NB4 (cell line): ENCODE measurements around the gene CDH8.

Experiments used
- DNase-seq: peaks from one replicate; pipeline ENCODE4 v3.0.0; 2010; ENCODE audit warnings: low read depth
- H3K4me3 ChIP-seq: one replicate; pipeline ENCODE4 v1.5.1; 2011; ENCODE audit warnings: mild to moderate bottlenecking, low read depth, low read length, moderate library complexity
- CTCF ChIP-seq: IDR thresholded peaks from one replicate; pipeline ENCODE4 v1.5.1; 2012; ENCODE audit warnings: low read depth, low read length
- MAX ChIP-seq: IDR thresholded peaks from 2 replicates; pipeline ENCODE4 v1.6.1; 2011; ENCODE audit warnings: low read depth, low read length
- MYC ChIP-seq: IDR thresholded peaks from 2 replicates; pipeline ENCODE4 v1.6.1; 2011; ENCODE audit warnings: low read depth, low read length
- POLR2A ChIP-seq: IDR thresholded peaks from 2 replicates; pipeline ENCODE4 v1.6.1; 2011; ENCODE audit warnings: mild to moderate bottlenecking; ENCODE audit not compliant: insufficient read length; ENCODE audit errors: extremely low read depth

The CDH8 gene

GRCh38 chr16:62036802-62037135, 531 bp upstream of the CDH8 start:
- no peak for DNase-seq
- TF ChIP-seq MAX (no peak), MYC (no peak), POLR2A (no peak), CTCF (no peak)
- no peak overlapping the region for H3K4me3 ChIP-seq

GRCh38 chr16:62035115-62036092, 834 bp downstream of the CDH8 start:
- no peak overlapping the region for H3K4me3 ChIP-seq

GRCh38 chr16:62034231-62035114, 1.8 kb downstream of the CDH8 start:
- no peak overlapping the region for H3K4me3 ChIP-seq
- no peak for DNase-seq
- no peak for TF ChIP-seq MYC
- no peak for TF ChIP-seq MAX
- TF ChIP-seq POLR2A: no peak
- no peak for TF ChIP-seq CTCF

More at GRCh38 chr16:62035115-62036092, 834 bp downstream of the CDH8 start:
- TF ChIP-seq MYC (no peak), CTCF (no peak), MAX (no peak), POLR2A (no peak)
- DNase-seq: no peak

- TF ChIP-seq MYC (no peak), CTCF (no peak), POLR2A (no peak), MAX (no peak)
- H3K4me3 ChIP-seq: no peak overlapping the region
- no peak for DNase-seq
Observed at GRCh38 chr16:62033065-62033464, 3.2 kb downstream of the CDH8 start.

- TF ChIP-seq POLR2A: no peak
- TF ChIP-seq MAX: no peak
- no peak for TF ChIP-seq MYC
- TF ChIP-seq CTCF: no peak
- no peak overlapping the region for H3K4me3 ChIP-seq
- DNase-seq: no peak
Observed at GRCh38 chr16:62029947-62030346, 6.3 kb downstream of the CDH8 start.
